ENCODE measurements around the gene RPGR. TPM values are rescaled to one million over a fixed set of nuclear protein-coding genes. Genes with fewer than 3 reads are reported as not detected.

Gene RPGR
- total RNA-seq, 1 experiment from 2014 or later, result 10.4 TPM

GRCh38 chrX:38371641-38372040, 44.3 kb upstream of the RPGR start:
- ChIA-PET CTCF (no interaction called here), POLR2A (no interaction called here)
- TF ChIP-seq SRF (IDR thresholded peaks at IDR 0.05; ENCODE audit: low read depth) (no peak), YY1 (IDR thresholded peaks at IDR 0.05; ENCODE audit: extremely low read depth, insufficient replicate concordance, low read depth, low read length) (no peak), ZBTB33 (IDR thresholded peaks at IDR 0.05; ENCODE audit: extremely low read depth, insufficient replicate concordance, low read length) (no peak), CEBPB (IDR thresholded peaks at IDR 0.05; ENCODE audit: low read depth) (no peak), EGR1 (IDR thresholded peaks at IDR 0.05; ENCODE audit: low read depth) (no peak), CTCF (IDR thresholded peaks at IDR 0.05 in 2 of 3, conservative IDR thresholded peaks at IDR 0.05 in 1 of 3; ENCODE audit: borderline replicate concordance in 1 of 3, insufficient read depth in 1 of 3, low read depth in 2 of 3, low read length in 2 of 3) (no peak), RAD21 (IDR thresholded peaks at IDR 0.05; ENCODE audit: low read depth) (no peak), ATF3 (IDR thresholded peaks at IDR 0.05) (no peak), ZFX (IDR thresholded peaks at IDR 0.05) (no peak), POLR2AphosphoS5 (IDR thresholded peaks at IDR 0.05; ENCODE audit: low read depth, low read length) (no peak), REST (IDR thresholded peaks at IDR 0.05; ENCODE audit: low read depth) (no peak)

More at GRCh38 chrX:38371641-38372040, 44.3 kb upstream of the RPGR start:
- Histone ChIP-seq H3K4me2 (ENCODE audit: low read length) (no peak overlapping the region), H3K4me1 (ENCODE audit: control insufficient read depth in 1 of 2, insufficient read depth in 2 of 2, low read length in 2 of 2) (no peaks in the 10 kb centered on the region), H3K36me3 (ENCODE audit: control insufficient read depth in 1 of 2, insufficient read depth in 2 of 2, low read length in 2 of 2) (no peaks in the 10 kb centered on the region), H3K79me2 (ENCODE audit: insufficient read depth, low read length) (no peaks in the 10 kb centered on the region), H2AFZ (ENCODE audit: low read depth, low read length, poor library complexity, severe bottlenecking) (no peak overlapping the region), H3K4me3 (replicated peaks in 1 of 2; ENCODE audit: low read depth in 1 of 2, low read length in 2 of 2) (no peak overlapping the region), H3K27ac (ENCODE audit: low read depth, low read length) (no peak overlapping the region), H3K9me2 (ENCODE audit: insufficient read depth) (no peaks in the 10 kb centered on the region), H3K9me3 (ENCODE audit: control insufficient read depth in 1 of 2, insufficient read depth in 1 of 2, low read depth in 1 of 2, low read length in 2 of 2) (no peaks in the 10 kb centered on the region), H4K20me1 (ENCODE audit: insufficient read depth) (no peaks in the 10 kb centered on the region), H3K9ac (ENCODE audit: low read length) (no peak overlapping the region), H3K27me3 (ENCODE audit: insufficient read depth, low read length) (no peaks in the 10 kb centered on the region; the same call in 1 of the 2 replicates)
- BruUV-seq (replicated peaks), result no TSS peak
- intact Hi-C loops (cut with micrococcal nuclease), result no loop called here
- ATAC-seq (no peak), DNase-seq (ENCODE audit: low read depth, low spot score) (no peak)
- RAD21 ChIA-PET (ENCODE audit: low non-redundant PET in 1 of 2, low total read pairs in 2 of 2, uncharacterized antibody in 2 of 2, unreplicated experiment in 2 of 2), result no interaction called here
